ENCODE results near the gene CPPED1.

- TF ChIP-seq RFX5 (IDR thresholded peaks at IDR 0.05; ENCODE audit: low read depth, low read length) (no peak), BCLAF1 (IDR thresholded peaks at IDR 0.05) (no peak), SMAD1 (IDR thresholded peaks at IDR 0.05; ENCODE audit: low read depth, partially characterized antibody) (no peak), FOS (IDR thresholded peaks at IDR 0.05; ENCODE audit: borderline replicate concordance, extremely low read depth, insufficient read length) (no peak), CEBPZ (IDR thresholded peaks at IDR 0.05; ENCODE audit: low read depth, low read length) (no peak), EP300 (IDR thresholded peaks at IDR 0.05; ENCODE audit: borderline replicate concordance in 1 of 2, control insufficient read depth in 1 of 2, low read depth in 2 of 2, low read length in 2 of 2) (no peak), RAD21 (IDR thresholded peaks at IDR 0.05; ENCODE audit: insufficient read depth, low read depth, low read length) (no peak), GABPA (IDR thresholded peaks at IDR 0.05; ENCODE audit: low read depth) (no peak), NFYA (IDR thresholded peaks at IDR 0.05; ENCODE audit: borderline replicate concordance, low read depth, low read length) (no peak), CTCF (IDR thresholded peaks at IDR 0.05 in 2 of 3, conservative IDR thresholded peaks at IDR 0.05 in 1 of 3; ENCODE audit: control insufficient read depth in 2 of 3, extremely low read depth in 1 of 3, insufficient read depth in 1 of 3, low read depth in 3 of 3, low read length in 3 of 3) (no peak), TARDBP (IDR thresholded peaks at IDR 0.05; ENCODE audit: borderline replicate concordance) (no peak), ETV6 (conservative IDR thresholded peaks at IDR 0.05 in 1 of 2, IDR thresholded peaks at IDR 0.05 in 1 of 2; ENCODE audit: borderline replicate concordance in 1 of 2, low read depth in 1 of 2) (no peak)
Observed at GRCh38 chr16:12805066-12805465, 1.4 kb upstream of the CPPED1 start.
